ENCODE data around the gene NRAS.
"Not testable (repeated sequence)": the region's sequence is repeated elsewhere in the genome, so short reads cannot be mapped to it uniquely, and the experiment has no call there.

The NRAS gene

DNA sequence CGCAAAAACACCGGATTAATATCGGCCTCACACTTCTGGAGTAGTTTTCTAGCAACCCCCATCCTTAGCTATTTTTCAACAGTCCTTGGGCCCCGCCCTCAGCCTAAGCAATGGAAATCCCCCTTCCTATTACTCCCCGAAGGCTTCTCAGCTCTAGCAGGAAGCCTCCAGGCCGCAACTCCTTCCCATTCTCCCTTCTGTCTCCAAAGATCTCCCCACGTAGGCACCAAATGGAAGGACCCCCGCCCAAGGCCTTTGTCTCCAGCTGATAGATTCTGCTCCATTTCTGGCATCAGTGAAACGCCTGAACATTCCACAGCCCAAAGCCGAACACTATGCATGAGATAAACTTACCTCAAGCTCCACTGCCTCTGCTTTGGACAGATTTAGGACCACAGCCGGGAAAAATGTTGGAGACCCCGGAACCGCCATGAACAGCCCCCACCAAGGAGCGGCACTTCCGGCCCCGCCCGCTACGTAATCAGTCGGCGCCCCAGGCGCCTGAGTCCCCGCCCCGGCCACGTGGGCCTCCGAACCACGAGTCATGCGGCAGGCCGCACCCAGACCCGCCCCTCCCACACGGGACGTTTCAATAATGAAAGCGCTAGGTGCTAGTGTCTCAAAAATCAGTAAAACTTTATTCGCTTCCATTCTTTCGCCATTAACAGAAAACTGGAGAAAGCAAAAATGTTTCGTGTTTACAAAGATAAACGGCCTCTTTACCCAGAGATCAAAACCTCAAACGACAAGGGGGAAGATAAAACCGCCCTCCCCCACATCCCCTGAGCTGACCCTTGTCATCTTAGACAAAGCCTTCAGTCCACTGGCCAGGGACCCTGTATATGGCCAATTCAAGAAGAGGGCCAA lies at the start of gene NRAS:
Gene NRAS, minus strand, starts transcription at position 468 of the 867 bp plus-strand sequence. CDS start 611 bp downstream, outside the sequence.
- peak; percentile 91 for DNase-seq (ENCODE audit: low read depth)

GRCh38 chr1:114764689-114765088 lies 48.1 kb upstream of the NRAS start:
- DNase-seq (ENCODE audit: low read depth): no peak

DNA sequence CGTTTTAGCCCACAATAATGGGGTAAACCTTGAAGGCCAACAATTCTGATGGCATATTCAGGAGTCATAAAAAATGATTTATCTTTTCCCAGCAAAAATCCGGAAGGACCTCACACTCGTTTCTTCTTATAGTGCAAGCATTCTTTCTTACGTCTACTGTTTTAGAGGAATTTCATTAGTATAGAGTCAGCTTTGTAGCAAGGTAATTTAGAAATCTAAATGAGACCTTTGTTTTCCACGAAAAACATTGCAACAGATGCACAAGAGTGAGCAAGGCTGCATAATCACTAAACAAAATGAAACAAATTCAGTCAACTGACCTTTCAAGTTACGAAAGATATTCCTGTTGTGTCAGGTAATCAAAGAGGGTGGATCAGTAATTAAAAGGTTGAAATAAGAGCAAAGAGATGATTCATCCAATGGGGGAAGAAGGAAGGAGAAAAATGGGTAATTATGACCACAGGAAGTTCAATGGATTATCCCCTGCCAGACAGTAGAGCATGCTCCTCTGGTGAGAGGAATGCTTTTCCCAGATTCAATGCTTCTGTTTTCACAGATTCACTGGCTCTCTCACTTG lies 41.8 kb upstream of the NRAS start:
- no peak for DNase-seq (ENCODE audit: low read depth)

DNA sequence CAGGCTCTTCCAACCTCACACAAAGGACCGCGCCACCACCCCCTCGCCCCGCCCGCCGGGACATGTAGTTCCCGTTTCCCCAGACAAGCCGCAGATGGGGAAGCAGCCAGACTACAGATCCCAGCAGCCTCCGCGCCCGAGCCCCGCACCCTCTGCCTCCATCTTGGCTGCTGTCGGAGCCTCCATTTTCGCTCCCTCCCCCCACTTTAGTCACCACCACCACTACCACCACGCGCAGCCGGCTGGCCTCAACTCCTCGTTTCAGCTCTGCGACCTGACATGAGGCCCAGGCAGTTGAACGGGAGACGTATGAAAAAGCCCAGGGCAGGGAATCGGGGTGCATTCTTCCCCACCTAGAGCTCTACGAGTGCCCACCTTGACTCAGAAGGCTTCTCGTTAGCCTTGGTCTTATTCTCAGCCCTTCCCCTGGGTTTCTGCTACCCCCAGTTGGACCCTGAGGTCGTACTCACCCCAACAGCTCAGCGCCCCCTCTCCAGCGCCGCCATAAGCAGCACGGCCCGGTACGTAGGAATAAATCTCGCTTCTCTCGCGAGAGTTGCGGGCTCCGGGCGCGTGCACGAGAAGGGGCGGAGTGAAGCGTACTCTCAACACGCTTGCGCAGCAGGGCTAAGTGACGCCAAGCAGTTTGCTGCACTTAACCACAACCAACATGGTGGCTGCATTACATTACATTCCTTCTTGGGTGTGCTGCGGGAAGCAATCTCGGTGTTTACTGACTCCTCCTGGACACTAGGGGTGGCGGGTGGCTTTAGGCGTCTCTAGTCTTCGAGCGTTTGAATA lies 41.1 kb upstream of the NRAS start, which contains the start of gene CSDE1:
Gene CSDE1, minus strand, starts transcription at position 530 of the 801 bp plus-strand sequence. CDS start 18,094 bp downstream, outside the sequence.
- peak; percentile 91 for DNase-seq (ENCODE audit: low read depth)

DNA sequence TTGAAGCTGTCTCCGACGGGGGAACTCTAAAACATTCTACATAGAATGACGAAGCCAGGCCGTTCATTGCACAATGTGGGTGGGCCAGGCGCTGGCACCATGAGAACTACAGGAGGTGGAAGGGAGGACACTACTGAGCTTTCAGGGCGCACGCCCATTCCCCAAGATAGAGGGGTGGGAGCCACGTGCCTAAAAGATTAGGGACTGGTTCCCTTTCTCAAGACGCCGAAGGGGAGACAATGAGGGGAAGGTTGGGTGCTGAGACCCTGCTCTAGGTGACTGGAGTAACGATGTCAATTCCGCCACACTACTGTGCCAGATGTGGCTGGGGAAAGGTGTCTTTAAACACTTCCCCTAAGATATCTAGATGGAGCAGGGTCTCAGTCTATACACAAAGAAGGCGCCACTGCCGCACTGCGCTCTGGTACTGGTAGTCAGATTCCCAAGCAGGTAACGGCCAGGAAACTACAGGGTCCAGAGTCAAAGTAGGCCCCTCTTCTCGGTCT lies 40.4 kb upstream of the NRAS start:
- DNase-seq (ENCODE audit: low read depth): no peak

- DNase-seq (ENCODE audit: low read depth): no peak
Measured at GRCh38 chr1:114756009-114756892, 39.7 kb upstream of the NRAS start.

GRCh38 chr1:114755006-114755931 lies 38.7 kb upstream of the NRAS start:
- DNase-seq (ENCODE audit: low read depth): no peak

- not testable (repeated sequence) for DNase-seq (ENCODE audit: low read depth)
Measured at GRCh38 chr1:114753702-114754101, 37.1 kb upstream of the NRAS start.

DNA sequence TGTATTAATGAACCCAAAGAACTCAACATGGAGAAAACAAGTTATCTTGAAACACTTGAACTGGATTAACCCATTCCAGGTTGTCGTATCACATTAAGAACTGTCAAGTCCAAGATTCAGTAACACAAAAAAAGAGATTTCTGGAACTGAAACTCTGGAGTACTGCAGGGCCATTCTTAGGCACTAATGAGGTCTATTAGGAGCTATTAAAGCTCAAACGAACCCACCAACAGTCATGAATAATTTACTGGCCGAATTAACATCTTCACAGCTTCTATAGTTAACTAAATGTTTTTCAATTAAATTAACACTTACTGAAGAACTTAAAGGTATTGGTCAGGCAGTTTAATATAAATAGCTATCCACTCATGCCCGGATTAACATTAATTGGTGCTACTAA lies 36.6 kb upstream of the NRAS start:
- no peak for DNase-seq (ENCODE audit: low read depth)

GRCh38 chr1:114750780-114751179 lies 34.2 kb upstream of the NRAS start:
- DNase-seq (ENCODE audit: low read depth): no peak

GRCh38 chr1:114749835-114750234 lies 33.3 kb upstream of the NRAS start:
- DNase-seq (ENCODE audit: low read depth): no peak

- no peak for DNase-seq (ENCODE audit: low read depth)
Measured at GRCh38 chr1:114746450-114747121, 30.0 kb upstream of the NRAS start.

DNA sequence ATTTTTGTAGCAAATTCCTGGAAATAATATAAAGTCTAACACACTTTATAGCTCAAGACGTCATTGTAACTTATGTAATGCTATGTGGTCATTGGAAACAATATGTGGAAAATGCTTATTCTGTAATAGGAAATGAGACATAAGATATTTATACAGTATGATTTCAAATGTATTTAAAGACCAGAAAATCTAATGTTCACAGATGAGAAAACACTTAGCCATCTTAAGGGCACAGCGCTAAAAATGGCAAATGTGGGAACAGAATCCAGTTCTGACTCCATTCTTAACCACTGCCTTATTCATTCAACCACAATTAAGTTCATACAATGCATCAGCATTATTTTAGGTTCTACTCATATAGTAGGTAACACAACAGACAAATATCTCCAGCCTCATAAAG lies 28.7 kb upstream of the NRAS start:
- no peak for DNase-seq (ENCODE audit: low read depth)

DNA sequence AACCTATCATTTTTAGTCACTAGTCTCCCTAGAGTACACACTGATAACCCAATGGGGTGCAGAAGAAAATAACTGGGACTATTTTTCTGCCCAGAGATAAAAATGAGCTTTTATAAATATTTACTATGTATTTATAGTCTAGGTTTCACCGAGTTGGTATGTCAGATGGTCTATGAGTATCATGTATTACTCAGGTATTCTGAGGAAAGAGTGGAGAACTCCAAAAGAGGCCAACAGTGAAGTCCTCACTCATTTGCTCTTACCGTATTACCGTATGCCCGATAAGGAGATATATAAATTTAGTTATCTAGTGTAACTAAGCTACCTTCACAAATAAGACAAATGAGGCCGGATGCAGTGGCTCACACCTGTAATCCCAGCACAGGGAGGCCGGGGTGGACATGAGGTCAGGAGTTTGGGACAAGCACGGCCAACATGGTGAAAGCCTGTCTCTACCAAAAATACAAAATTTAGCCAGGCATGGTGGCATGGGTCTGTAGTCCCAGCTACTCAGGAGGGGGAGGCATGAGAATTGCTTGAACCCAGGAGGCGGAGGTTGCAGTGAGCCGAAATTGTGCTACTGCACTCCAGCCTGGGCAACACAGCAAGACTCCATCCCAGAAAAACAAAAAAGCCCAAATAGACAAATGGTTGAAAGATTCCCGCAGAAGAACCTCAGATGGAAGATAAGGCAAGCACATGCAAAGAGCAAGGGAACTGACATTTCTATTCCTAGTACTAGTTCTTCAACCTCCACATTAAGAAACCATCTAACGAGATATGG lies 25.6 kb upstream of the NRAS start:
- no peak for DNase-seq (ENCODE audit: low read depth)

GRCh38 chr1:114740331-114740730 lies 23.8 kb upstream of the NRAS start:
- no peak for DNase-seq (ENCODE audit: low read depth)

- no peak for DNase-seq (ENCODE audit: low read depth)
Measured at GRCh38 chr1:114737314-114737849, 20.8 kb upstream of the NRAS start.

- DNase-seq (ENCODE audit: low read depth): no peak
Measured at GRCh38 chr1:114735479-114735878, 18.9 kb upstream of the NRAS start.

DNA sequence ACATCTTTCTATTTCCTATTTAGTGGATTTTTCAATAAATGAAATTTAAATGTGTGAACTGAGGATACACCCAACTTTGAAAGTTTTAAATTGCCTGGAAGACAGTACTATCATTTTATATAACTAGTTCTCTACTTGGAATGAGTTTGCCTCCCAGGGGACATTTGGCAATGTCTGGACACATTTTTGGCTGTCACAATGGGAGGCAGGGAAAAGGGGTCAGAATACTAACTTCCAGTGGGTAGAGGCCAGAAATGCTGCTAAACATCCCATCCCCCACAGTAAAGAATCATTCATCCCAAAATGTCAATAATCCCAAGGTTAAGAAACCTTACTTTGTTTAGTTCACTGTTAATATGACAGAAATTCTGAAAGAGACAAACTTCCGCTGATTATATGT lies 13.2 kb upstream of the NRAS start:
- DNase-seq (ENCODE audit: low read depth): no peak

- DNase-seq (ENCODE audit: low read depth): no peak
Measured at GRCh38 chr1:114728553-114728952, 12.0 kb upstream of the NRAS start.
